Activated T-cell treated with anti-CD3 and anti-CD28 coated beads for 4 hours (primary cell): ENCODE measurements around the gene NOP56.
"Not testable (repeated sequence)": the region's sequence is repeated elsewhere in the genome, so short reads cannot be mapped to it uniquely, and the experiment has no call there.

Source experiments
- DNase-seq: peaks from one replicate; pipeline ENCODE4 v3.0.0-alpha.2; 2020

The NOP56 gene

DNA sequence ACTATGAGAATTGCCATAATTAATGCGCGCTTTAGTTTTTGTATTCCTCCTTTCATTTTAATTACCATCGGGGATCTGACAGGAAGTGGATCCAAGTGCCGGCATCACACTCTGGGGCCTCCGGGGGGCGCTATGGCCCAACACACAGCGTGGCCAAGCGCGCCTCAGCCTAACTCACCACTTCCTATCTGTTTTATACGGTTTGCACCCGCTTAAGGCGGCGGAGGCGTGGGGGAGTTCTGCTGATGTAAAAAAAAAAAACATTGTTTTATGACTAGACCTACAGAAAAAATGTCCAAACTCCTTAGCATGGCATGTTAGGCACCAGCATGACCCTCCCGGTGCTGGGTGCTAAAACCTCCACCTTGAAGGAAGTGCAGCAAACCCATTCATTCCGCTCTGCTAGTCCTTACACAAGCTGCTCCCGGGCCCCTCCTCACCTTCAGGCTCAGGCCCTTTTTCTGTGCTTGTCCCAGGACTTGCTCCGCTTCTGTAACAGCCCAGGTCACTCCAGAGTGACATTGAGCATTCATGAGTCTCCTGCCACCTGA is 35.7 kb downstream of the NOP56 start:
- peak; percentile 60 for DNase-seq

GRCh38 chr20:2690213-2690612 is 37.8 kb downstream of the NOP56 start:
- DNase-seq = no peak

GRCh38 chr20:2690718-2691117 is 38.3 kb downstream of the NOP56 start:
- no peak for DNase-seq

DNA sequence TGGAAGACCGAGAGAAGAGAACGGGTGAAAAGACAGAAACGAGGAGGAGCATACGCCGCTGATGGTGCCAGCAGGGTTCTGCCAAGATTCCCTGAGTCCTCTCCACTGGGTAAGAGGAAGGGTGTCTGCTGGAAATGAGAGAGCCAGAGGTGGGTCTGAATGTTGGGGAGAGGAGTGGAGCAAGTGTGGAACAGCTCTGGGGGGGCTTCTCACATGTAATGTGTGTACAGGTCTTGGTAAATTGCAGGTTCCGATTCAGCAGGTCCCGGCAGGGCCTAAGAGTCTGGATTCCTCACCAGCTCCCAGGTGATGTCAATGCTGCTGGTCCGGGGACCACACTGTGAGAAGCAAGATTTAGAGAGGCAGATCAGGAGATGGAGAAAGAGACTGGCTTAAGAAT is 38.7 kb downstream of the NOP56 start:
- DNase-seq = no peak

DNA sequence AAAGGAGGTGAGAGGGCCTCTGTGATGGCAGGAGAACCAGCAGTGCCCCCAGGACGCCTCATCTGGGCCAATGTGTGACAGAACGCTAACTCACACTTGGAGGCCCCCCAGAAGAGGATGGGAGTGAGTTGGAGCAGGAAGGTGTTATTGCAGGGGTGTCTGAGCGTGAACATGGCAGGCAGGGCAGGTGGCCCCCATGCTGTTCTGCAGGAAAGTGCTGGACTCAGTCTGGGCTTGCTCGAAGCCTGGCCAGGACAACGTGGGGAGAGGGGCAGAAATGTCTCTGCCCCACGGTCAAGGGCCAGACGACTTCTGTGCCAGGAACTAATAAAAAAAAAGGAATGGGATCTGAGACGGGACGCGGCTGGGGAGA is 39.2 kb downstream of the NOP56 start:
- no peak for DNase-seq

- DNase-seq = no peak
Observed at GRCh38 chr20:2692036-2692885, 39.8 kb downstream of the NOP56 start, which contains the start of gene EBF4. Gene EBF4, plus strand, starts transcription at chr20:2692780. Its CDS starts 866 bp downstream, at chr20:2693646.

DNA sequence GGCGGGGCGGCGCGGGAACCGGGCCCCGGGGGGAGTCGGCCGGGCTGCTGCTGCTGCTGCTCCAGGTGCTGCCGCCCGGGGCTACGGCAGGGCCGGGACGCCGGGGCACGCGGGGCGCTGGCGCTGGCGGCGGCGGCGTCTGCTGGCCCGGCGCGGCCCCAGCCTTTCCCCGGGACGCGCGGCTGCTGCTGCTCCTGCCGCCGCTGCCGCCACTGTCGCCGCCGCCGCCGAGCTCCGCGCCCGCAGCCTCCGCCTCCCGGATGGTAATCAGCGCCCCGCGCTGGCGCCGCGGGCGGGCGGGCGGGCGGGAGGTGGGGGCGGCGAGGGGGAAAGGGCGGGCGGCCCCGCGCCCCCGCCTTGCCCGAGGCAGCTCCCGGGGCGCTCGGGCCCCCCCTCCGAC is 40.5 kb downstream of the NOP56 start:
- DNase-seq = no peak

GRCh38 chr20:2693286-2694007 is 41.0 kb downstream of the NOP56 start:
- peak; percentile 21 for DNase-seq

- DNase-seq = no peak
Observed at GRCh38 chr20:2694008-2694471, 41.6 kb downstream of the NOP56 start.

GRCh38 chr20:2694519-2694918 is 42.1 kb downstream of the NOP56 start:
- DNase-seq = no peak

- DNase-seq = no peak
Observed at GRCh38 chr20:2695206-2695983, 43.0 kb downstream of the NOP56 start.

GRCh38 chr20:2695984-2696525 is 43.6 kb downstream of the NOP56 start:
- not testable (repeated sequence) for DNase-seq

GRCh38 chr20:2696646-2697045 is 44.2 kb downstream of the NOP56 start:
- no peak for DNase-seq

DNA sequence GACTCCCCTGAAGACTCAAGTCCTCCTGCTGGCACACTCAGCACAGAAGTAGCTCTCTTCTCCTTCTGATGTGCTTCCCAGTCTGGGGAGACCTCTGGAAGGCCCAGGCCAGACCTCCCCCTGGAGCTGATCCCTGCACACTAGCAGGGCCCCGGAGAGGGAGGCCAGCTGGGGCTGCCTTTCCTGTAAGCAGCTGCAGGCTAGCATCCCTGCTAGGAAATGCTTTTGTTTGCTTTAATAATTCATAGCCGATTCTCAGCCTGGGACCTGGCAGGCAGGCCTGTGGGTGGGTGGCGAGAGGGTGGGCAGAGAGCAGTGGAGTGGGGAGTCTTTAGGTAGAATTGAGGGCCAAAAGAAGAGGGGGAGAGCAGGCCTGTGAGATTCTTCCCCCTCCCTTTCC is 45.3 kb downstream of the NOP56 start:
- no peak for DNase-seq

GRCh38 chr20:2698186-2698817 is 45.9 kb downstream of the NOP56 start:
- DNase-seq = no peak

DNA sequence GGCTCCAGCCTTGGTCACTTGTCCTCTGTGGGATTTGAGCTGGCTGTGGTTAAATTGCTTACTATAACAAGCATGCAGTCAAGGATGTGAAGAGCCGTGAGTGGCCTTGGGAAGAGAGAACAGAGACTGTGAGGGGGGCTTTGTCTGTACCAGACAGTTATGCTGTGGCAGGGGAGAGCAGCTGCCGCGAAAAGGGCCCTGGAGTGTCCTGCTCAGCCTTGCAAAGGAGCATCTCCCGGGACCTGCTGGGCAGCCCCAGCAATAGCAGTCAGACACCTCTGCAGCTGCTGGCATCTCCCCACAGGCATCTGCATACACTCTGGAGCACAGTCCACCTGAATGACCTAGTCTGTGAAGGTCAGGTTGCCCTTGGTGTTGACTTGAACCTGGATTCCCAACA is 46.5 kb downstream of the NOP56 start:
- DNase-seq = no peak

- DNase-seq = no peak
Observed at GRCh38 chr20:2699775-2700413, 47.5 kb downstream of the NOP56 start.

GRCh38 chr20:2700913-2701620 is 48.6 kb downstream of the NOP56 start:
- DNase-seq = no peak

GRCh38 chr20:2701671-2702081 is 49.2 kb downstream of the NOP56 start:
- no peak for DNase-seq

DNA sequence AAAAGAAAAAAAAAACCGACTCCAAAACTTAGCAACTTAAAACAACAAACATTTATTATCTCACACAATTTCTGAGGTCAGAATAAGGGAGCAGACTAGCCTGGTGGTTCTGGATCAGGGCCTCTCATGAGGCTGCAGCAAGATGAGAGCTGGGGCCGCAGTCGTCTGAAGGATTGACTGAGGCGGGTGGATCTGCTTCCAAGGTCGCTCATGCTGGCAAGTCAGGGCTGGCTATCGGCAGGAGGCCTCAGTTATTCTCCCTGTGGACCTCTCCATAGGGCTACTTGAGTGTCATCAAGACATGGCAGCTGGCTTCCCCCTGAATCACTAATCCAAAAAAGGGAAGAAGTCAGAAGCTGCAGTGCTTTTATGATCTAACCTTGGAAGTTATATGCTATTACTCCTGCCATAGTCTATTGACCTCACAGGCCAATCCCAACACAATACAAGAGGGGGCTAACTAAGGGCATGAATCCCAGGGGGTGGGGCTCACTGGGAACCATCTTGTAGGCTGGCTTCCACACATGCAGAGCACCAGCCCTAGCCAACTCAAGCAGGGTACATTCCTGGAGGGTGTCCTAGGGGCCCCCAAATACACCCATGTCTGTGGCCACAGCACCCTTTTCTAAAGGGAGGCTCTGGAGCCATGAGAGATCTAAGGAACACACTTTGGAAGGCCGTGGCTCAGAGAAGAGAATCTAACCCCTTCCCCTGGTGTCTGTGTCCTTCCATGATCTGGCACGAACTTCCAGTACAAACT is 51.5 kb downstream of the NOP56 start:
- DNase-seq = no peak
